PFSK-1 (cell line): ENCODE measurements around the gene CEP112.

Experiments used
- POLR2AphosphoS5 ChIP-seq: IDR thresholded peaks from 2 replicates; pipeline ENCODE4 v1.6.1; 2012; ENCODE audit warnings: low read depth, mild to moderate bottlenecking, control low read depth, low read length, moderate library complexity
- SIN3A ChIP-seq: IDR thresholded peaks from 2 replicates; pipeline ENCODE4 v1.6.1; 2012; ENCODE audit warnings: mild to moderate bottlenecking, low read length, moderate library complexity, borderline replicate concordance; ENCODE audit not compliant: insufficient read depth
- TAF1 ChIP-seq: IDR thresholded peaks from 2 replicates; pipeline ENCODE4 v1.6.1; 2012; ENCODE audit warnings: low read length, control low read depth, borderline replicate concordance; ENCODE audit not compliant: insufficient read depth
- TF ChIP-seq, protein P1 (sequence below), 2 experiments: IDR thresholded peaks; 2 replicates each; pipeline versions ENCODE4 v1.6.1 to v1.8.0; 2011 to 2012; ENCODE audit warnings: low read depth in 2 of 2, low read length in 2 of 2, control low read depth in 1 of 2, inconsistent platforms in 1 of 2, mild to moderate bottlenecking in 1 of 2, moderate library complexity in 1 of 2; ENCODE audit not compliant: insufficient read depth in 1 of 2

DNA sequence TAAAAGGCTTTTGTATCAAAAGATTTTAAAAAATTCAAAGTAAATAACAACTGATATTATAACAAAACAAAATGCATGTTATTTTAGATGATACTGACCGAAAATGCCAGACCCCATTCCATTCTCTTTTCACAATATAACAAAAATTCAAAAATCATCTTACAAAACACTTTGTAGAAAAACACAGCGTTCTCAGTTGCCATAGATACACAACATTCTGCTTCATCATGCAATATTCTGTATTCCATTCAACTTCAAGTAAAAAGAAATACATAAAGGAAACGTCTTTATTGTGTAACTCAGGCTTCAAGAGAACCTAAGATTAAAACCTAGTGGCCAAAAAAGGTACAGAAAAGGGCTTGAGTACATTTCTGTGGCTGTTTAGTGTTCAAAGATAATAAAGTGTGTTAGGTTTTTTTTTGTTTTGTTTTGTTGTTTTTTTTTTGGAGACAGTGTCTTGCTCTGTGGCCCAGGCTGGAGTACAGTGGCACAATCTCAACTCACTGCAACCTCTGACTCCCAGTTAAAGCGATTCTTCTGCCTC, 250.5 kb downstream of the CEP112 start:
- no peak for TF ChIP-seq POLR2AphosphoS5
- TF ChIP-seq, protein P1, sequence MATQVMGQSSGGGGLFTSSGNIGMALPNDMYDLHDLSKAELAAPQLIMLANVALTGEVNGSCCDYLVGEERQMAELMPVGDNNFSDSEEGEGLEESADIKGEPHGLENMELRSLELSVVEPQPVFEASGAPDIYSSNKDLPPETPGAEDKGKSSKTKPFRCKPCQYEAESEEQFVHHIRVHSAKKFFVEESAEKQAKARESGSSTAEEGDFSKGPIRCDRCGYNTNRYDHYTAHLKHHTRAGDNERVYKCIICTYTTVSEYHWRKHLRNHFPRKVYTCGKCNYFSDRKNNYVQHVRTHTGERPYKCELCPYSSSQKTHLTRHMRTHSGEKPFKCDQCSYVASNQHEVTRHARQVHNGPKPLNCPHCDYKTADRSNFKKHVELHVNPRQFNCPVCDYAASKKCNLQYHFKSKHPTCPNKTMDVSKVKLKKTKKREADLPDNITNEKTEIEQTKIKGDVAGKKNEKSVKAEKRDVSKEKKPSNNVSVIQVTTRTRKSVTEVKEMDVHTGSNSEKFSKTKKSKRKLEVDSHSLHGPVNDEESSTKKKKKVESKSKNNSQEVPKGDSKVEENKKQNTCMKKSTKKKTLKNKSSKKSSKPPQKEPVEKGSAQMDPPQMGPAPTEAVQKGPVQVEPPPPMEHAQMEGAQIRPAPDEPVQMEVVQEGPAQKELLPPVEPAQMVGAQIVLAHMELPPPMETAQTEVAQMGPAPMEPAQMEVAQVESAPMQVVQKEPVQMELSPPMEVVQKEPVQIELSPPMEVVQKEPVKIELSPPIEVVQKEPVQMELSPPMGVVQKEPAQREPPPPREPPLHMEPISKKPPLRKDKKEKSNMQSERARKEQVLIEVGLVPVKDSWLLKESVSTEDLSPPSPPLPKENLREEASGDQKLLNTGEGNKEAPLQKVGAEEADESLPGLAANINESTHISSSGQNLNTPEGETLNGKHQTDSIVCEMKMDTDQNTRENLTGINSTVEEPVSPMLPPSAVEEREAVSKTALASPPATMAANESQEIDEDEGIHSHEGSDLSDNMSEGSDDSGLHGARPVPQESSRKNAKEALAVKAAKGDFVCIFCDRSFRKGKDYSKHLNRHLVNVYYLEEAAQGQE (IDR thresholded peaks at IDR 0.05; ENCODE audit: insufficient read depth in 1 of 2, low read depth in 2 of 2, low read length in 2 of 2) = no peak
- TF ChIP-seq SIN3A = no peak
- TF ChIP-seq TAF1 = no peak
